Colon (tissue), 2 donors: ENCODE measurements around the gene MAG.

ENCODE experiments used
- FAIRE-seq: peaks from 2 replicates; lab custom pipeline; 2012; peaks lifted over from hg19 to GRCh38; lab: Jason Lieb, UNC
- donor health status: control.
- donor health status: control.

The MAG gene

GRCh38 chr19:35265126-35265899 is 26.6 kb upstream of the MAG start:
- FAIRE-seq = no peak

DNA sequence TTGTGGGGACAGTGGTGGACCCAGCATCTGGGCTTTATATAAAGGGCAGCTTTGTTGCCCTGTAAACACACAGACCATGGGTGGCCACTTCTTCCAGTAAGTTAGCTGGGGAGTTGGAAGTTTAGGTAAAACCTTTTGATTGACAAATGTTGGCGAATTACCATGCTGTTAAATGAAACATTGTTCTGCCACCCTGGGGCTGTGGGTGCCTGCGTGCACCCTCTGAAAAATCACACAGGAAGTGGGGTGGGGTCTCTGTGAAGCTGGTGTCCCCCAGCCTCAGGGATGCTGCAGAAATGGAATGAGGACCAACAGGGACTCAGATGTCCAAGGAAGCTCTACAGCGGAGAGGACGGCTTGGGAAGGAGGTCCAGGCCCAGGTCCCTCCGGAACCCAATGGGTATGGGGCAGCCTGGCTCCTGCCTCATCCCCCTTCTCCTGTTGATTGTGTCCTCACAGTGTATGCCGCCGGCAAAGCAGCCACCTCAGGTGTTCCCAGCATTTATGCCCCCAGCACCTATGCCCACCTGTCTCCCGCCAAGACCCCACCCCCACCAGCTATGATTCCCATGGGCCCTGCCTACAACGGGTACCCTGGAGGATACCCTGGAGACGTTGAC is 26.0 kb upstream of the MAG start:
- FAIRE-seq = no peak

- FAIRE-seq = no peak
Observed at GRCh38 chr19:35266520-35267352, 25.2 kb upstream of the MAG start.

- no peak for FAIRE-seq
Observed at GRCh38 chr19:35267353-35267817, 24.6 kb upstream of the MAG start.

GRCh38 chr19:35267818-35268535 is 24.0 kb upstream of the MAG start:
- FAIRE-seq = no peak

DNA sequence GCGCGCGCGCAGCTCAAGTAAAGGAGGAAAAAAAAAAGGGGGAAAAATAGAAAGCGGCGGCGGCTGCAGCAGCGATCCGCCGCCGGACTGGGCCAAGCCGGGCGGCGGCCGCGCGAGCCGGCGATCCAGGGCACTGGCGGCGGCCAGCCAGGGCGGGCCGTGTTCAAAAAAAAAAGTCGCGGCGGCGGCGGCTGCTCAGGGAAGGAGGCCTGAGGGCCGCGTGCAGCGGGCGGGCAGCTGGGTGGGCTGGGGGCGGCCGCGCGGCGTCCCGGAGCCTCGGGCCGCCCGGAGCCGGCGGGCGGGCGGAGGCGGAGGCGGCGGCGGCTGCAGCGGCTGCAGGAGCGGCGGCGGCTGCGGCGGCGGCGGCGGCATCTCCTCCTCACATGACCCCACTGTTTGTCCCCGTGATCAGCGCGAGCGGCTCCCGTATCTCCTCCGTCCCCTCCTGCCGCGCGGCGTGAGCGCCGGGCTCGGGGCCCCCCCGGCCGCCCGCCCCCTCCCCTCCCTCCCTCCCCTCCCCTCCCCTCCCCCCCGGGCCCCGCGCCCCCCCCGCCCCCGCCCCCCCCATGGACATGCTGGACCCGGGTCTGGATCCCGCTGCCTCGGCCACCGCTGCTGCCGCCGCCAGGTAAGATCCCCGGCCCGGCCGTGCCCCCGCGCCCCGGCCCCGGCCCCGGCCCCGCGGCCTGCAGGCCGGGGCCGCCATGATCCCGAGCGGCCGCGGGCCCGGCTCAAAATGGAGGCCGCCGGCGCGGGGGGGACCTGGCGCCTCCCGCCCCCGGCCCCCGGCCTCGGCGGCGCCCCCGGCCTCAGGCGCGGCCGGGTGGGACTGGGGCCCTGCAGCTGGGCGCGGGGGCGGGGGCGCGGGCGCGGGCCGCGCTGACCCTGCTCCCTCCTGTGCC is 23.2 kb upstream of the MAG start, which contains the start of gene USF2:
TSS of gene USF2 (plus strand) at position 427 of the 902 bp plus-strand sequence. CDS start at position 567, 140 bp downstream.
- FAIRE-seq = no peak

GRCh38 chr19:35269438-35270117 is 22.4 kb upstream of the MAG start:
- no peak for FAIRE-seq

GRCh38 chr19:35270381-35270811 is 21.6 kb upstream of the MAG start:
- FAIRE-seq = no peak

DNA sequence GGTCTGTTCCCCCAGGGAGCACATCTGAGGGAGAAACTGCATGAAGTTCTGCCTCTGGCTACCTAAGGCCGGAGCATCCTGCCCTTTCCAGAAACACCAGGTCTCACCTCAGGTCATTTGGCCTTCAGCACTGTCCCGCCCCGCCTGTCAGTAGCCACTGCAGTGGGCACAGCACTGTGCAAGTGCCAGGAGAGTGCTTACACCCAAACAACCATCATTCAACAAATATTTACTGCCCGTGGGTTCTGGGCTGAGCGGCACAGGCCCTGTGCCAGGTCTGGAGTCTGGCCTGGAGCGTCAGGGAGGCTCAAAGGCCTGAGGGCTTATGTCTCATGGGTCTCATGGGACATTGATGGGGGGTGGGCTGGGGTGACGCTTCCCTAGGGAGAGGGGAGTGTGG is 20.4 kb upstream of the MAG start:
- FAIRE-seq = no peak

- no peak for FAIRE-seq
Observed at GRCh38 chr19:35272122-35272719, 19.7 kb upstream of the MAG start.

DNA sequence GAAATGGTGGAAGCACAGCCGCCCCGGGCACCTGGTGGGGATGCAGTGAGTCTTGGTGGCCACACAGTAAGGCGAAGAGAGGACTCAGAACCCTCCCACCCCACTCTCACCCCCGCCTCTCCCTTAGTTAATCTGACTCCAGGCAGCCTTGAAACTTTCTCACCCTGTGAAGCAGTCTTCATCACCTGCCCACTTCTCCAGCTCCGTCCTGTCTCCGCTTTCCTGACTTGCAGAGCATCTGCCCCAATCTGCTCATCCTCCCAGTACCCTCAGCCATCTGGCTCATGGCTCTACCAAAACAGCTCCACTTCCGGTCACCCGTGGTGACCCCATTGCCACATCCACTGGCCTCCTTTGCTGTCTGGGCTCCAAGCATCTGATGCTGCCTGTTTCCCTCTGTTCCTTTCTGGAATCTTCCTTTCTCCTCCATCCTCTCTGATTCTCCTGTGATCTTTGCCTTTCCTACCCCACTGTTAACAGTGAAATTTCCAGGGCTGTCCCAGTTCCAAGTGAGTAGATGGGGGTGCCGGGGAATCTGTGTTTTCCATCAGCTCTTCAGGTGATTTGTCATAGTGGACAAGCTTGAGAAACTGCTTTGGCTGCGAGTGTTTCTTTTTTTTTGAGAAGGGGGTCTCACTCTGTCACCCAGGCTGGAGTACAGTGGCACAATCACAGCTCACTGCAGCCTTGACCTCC is 18.9 kb upstream of the MAG start:
- FAIRE-seq = no peak

DNA sequence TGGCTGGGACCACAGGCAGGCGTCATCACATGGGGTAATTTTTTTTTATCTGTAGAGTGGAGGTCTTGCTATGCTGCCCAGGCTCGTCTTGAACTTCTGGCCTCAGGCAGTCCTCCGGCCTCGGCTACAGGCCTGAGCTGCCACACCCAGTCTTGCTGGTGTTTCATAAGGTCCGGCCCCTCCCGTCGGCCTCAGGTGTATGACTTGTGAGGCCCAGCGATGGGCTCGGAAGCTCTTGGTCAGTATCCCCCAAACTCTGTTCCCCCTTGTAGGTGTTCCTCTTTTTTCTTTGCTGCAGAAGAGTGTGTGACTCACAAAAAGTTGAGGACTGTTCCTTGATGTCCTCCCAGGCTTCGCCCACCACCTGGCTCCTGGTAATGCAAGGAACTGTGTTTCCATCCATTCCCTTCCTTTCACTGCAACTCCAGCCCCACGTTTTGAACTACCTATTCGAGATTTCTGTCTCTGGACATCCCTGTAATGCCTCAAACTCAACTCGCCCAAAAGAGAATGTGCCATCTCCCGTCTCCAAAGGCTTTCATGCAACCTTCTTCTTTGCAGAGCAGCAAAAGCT is 18.2 kb upstream of the MAG start:
- FAIRE-seq = no peak

DNA sequence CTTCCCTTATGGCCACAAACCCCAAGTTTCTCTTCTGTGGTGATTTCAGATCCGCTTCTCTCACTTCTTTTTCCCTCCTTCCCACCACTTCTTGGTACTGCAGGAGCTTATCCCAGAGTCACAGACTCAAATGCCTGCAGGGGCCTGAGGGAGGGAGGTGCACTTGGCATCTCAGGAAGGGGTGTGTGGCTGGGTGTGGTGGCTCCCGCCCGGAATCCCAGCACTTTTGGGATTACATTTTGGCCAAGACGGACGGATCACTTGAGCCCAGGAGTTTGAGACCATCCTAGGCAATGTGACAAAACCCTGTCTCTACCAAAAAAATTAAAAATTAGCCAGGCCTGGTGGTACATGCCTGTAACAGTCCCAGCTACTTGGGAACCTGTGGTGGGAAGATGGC is 17.6 kb upstream of the MAG start:
- FAIRE-seq = no peak

DNA sequence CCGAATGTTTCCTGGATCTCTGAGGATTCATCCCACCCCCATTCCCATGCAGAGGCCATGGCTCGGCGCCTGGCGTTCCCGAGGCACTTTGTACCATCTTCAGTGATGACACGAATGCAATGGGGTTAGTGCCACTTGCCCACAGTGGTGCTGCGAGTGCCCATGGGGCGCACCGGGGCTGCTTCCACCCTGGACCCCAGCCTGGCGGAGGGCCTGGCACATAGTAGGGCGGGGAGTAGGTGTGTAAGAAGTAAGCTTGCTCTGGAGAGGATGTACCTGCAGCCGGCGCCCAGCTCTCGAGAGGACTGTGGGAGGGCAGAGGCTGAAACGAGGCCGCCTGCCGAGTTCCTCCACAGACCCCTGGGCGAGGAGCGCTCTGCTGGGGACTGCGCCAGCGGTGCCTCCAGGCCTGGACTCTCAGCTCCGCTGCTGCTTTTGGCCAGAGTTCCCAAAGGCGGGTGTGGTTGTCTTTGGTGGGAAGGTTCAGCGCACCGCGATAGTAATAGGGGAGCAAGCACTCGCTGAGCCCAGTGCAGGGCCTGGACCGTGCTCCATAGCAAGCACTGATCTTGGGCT is 15.2 kb upstream of the MAG start:
- FAIRE-seq = no peak

GRCh38 chr19:35278578-35279284 is 13.2 kb upstream of the MAG start:
- no peak for FAIRE-seq

DNA sequence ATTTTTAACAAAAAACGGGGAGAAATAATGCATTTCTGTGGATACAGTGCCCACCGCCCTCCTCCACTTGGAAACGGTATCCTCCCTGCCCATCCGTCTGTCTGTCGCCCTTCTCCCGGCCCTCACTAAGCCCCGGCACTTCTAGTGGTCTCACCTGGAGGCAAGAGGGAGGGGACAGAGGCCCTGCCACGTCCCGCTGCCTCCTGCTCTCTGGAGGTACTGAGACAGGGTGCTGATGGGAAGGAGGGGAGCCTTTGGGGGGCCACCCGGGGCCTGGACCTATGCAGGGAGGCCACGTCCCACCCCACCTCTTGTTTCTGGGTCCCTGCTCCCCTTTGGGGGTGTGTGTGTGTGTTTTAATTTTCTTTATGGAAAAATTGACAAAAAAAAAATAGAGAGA is 12.6 kb upstream of the MAG start:
- FAIRE-seq = no peak

GRCh38 chr19:35279985-35280821 is 11.8 kb upstream of the MAG start:
- no peak for FAIRE-seq
